IPS DF 19.7 (cell line): ENCODE measurements around the gene DNAH11.
"Not testable (repeated sequence)": the region's sequence is repeated elsewhere in the genome, so short reads cannot be mapped to it uniquely, and the experiment has no call there.

ENCODE experiments used
- DNase-seq: peaks from one replicate; pipeline ENCODE4 v3.0.0-alpha.2; 2013; ENCODE audit warnings: low read depth, low spot score

Gene DNAH11, protein sequence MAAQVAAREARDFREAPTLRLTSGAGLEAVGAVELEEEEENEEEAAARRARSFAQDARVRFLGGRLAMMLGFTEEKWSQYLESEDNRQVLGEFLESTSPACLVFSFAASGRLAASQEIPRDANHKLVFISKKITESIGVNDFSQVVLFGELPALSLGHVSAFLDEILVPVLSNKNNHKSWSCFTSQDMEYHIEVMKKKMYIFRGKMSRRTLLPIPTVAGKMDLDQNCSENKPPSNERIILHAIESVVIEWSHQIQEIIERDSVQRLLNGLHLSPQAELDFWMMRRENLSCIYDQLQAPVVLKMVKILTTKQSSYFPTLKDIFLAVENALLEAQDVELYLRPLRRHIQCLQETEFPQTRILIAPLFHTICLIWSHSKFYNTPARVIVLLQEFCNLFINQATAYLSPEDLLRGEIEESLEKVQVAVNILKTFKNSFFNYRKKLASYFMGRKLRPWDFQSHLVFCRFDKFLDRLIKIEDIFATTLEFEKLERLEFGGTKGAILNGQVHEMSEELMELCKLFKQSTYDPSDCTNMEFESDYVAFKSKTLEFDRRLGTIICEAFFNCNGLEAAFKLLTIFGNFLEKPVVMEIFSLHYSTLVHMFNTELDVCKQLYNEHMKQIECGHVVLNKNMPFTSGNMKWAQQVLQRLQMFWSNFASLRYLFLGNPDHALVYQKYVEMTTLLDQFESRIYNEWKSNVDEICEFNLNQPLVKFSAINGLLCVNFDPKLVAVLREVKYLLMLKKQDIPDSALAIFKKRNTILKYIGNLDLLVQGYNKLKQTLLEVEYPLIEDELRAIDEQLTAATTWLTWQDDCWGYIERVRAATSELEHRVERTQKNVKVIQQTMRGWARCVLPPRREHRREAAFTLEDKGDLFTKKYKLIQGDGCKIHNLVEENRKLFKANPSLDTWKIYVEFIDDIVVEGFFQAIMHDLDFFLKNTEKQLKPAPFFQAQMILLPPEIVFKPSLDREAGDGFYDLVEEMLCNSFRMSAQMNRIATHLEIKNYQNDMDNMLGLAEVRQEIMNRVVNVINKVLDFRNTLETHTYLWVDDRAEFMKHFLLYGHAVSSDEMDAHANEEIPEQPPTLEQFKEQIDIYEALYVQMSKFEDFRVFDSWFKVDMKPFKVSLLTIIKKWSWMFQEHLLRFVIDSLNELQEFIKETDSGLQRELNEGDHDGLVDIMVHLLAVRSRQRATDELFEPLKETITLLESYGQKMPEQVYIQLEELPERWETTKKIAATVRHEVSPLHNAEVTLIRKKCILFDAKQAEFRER (N-terminal part only)

DNA sequence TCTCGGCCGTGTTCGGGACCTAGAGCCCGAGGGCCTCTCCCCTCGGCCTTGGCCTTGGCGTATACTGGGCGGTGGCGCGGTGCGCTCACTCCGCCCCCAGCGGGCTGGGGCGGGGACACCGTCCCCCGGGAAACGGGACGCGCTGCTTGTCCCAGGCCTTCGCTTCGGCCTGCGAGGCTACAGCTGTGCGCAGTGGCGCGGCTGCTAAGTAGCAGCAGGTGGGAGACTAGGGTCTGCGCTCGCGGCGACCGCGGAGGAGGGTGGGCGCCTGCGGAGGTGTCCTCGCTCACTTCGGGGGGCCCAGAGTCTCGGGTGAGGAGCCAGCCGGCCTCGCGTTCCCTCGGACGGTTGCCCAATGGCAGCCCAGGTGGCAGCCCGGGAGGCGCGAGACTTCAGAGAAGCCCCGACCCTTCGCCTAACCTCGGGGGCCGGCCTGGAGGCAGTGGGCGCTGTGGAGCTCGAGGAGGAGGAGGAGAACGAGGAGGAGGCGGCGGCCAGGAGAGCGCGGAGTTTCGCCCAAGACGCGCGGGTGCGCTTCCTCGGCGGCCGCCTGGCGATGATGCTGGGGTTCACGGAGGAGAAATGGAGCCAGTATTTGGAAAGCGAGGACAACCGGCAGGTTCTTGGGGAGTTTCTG is at the start of gene DNAH11:
Gene DNAH11 (plus strand): TSS at position 149 of the 637 bp plus-strand sequence. CDS start 207 bp downstream, at position 356.
- DNase-seq = peak; percentile 35

DNA sequence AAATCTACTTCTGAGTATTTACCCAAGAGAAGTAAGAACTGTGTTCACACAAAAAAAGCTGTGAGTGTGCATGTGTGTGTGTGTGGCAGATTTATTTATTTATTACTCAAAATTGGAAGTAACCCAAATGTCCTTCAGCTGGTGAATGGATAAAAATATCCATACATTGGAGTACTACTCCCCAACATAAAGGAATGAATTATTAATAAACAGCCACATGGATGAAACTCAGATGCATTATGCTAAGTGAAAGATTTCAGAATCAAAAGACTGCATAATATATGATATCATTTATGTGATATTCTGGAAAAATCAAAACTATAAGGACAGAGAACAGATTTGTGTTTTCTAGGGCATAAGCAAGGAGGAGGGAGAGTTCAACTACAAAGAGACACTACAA is 47.1 kb upstream of the DNAH11 start:
- no peak for DNase-seq

DNA sequence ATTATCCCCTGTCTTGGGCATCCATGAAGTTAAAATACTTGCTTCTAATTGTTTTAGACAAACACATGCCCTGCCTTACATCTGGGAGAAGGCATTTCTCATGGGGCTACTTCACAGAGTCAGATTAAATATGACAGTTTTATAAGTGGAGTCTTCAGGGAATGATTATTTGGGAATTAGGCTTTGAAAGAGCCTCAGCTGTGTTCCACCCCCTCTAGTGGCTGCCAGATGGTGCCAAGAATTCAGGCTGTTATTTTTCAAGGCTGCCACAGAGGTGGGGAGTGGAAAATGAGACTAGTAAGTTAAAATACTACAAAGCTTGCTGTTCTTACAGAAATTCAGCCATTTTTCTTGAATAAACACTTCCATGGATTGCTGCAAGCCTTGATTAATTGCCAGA is 45.8 kb upstream of the DNAH11 start:
- no peak for DNase-seq

DNA sequence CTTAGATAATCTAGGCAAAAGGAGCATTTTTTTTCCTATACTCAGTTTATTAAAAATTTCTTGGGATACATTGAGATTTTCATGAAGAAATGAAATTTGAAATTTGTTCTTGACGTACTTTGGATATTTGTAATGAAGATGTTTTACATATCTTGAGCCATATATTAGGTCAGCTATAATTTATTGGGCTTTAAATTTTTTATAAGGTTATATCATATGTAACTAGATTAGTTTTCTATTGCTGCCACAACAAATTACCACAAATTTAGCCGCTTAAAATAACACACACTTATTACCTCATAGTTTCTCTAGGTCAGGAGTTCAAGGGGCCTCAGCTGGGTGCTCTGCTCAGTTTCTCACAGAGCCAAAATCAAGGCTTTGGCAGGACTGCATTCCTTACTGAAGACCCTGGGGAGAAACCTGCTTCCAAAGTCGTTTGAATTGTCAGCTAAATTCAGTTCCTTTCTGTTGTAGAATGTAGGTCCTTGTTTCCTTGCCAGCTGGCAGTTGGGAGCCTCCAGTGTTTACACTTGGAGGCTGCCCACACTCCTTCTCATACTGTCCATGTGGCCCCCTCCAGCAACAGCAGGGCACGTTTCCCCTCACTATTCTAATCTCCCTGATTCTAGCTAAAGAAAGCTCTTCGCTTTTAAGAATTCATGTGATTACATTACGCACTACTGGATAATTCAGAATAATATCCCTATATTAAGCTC is 42.6 kb upstream of the DNAH11 start:
- no peak for DNase-seq

DNA sequence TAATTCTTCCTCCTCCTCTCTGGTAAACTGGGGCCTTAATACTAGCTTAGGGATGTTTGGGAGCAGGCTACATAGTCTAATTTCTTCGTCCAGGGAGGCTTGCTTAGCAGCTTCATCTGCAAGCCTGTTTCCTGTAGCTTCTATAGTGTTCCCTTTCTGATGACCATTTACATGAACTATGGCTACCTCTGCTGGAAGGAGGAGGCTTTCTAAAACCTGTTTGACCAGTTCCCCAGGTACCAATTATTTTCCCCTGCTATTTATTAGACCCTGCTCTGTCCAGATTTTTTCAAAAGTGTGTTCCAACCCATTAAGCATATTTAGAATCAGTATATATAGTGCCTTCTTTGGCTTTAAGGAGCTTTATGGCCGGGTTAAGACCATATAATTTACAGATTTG is 38.8 kb upstream of the DNAH11 start:
- no peak for DNase-seq

DNA sequence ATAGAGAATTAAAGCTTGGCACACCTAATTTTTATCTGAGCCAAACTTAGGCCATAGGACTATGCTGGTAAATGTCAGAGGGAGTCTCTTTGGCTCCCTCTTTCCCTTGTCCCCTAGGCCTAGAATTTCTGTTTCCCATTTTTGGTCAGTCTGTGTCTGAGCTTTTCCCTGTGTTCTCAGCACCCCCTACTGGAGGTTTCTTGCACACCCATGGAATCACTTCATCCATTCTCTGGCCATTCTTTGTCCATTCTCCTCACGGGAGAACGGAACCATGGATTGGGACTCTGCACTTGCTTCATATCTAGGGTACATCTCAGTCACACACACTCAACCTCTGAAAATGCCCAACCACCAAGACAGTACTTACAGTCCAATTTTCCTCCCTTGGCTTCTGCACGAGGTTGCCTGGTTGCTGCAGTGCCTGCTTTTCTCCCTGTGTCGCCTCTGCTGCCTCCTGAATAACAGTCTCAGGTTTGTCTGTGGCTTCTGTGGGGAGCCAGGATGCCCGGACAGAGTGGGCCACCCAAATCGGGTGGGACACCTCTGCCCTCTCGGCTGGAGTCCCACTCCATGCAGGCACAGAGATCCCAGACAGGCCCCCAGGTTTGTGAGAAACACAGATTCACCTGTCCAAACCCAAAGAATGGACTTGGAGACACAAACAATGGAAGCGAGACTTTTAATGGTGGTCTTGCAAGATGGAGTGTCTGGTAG is 35.1 kb upstream of the DNAH11 start:
- peak; percentile 28 for DNase-seq

DNA sequence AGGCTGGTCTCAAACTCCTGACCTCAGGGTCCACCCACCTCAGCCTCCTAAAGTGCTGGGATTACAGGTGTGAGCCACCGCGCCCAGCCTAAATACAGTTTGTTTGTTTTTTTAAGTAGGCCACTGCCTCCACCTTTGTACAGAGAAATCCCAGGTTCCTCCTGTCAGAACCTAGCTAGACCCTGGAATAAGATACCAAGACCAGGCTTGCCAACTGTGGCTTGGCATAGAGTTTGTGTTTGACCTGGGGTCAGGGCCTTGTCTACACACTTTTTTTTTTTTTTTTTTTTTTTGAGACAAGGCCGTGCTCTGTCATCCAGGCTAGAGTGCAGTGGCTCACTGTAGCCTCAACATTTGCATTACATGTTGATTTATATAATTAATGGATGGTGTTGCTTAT is 34.3 kb upstream of the DNAH11 start:
- no peak for DNase-seq

DNA sequence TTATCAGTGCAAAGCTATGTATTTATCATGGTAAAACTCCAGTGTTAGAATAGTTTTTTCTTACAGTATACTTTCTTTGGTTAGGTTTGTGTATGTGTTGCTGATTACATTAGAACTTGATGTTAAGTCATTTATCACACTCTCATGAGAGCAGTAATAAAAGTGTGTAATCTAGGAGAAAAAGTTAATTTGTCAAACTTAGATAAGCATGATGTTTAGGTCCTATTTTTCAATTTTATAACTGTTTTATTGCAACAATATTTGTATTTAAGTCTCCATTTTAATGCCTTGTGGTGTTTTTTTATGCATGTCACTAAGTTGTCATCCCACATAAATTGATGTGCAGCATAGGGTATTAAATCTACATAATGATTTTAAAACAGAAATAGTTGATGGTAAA is 28.8 kb upstream of the DNAH11 start:
- DNase-seq = no peak

DNA sequence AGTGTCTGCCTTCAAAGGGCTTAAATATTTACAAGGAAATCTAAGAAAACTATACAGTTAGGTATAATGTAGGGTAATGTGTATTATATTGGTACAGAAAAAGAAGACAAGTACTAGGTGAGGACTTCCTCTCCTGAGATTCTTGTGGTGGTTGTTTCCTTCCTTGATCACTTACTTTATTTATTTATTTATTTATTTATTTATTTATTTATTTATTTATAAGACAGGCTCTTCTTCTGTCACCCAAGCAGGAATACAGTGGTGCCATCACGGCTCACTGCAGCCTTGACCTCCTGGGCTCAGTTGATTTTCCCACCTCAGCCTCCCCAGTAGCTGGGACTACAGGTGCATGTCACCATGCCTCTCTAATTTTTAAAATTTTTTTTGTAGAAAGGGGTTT is 18.2 kb upstream of the DNAH11 start:
- no peak for DNase-seq

DNA sequence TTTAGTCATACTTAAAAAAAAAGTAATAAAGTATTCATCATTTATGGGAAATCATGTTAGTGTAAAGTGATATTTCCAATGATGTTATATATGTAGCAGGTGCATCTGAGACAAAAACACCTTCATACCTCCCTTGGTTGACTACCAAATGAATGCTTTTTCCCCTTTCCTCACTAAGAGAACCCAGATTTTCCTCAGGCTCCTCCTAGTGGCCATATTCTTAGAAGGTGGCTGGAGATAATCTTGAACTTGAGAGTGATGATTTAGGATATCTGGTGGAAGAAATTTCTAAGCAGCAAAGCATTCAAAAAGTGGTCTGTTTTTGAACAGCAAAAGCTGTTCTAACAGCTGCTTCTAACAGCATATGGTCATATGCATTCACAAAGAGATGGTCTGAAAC is 16.8 kb upstream of the DNAH11 start:
- no peak for DNase-seq

DNA sequence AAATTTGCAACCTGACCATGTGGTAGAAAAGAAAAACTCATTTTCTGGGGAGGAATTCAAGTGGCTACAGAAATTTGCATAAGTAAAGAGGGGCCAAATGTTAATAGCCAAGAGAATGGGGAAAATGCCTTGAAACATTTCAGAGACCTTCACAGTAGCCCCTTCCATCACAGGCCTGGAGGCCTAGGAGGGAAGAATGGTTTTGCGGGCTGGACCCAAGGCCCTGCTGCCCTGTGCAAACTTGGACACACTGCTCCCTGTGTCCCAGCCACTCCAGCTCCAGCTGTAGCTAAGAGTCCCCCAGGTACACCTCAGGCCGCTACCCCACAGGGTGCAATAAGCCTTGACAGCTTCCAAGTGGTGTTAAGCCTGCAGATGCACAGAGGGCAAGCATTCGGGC is 16.4 kb upstream of the DNAH11 start:
- no peak for DNase-seq

DNA sequence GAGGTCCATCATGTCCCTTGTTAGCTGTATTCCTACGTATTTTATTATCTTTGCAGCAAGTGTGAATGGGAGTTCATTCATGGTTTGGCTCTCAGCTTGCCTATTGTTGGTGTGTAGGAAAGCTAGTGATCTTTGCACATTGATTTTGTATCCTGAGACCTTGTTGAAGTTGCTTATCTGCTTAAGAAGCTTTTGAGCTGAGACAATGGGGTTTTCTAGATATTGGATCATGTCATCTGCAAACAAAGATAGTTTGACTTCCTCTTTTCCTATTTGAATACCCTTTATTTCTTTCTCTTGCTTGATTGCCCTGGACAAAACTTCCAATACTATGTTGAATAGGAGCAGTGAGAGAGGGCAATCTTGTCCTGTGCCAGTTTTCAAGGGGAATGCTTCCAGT is 10.4 kb upstream of the DNAH11 start:
- not testable (repeated sequence) for DNase-seq

DNA sequence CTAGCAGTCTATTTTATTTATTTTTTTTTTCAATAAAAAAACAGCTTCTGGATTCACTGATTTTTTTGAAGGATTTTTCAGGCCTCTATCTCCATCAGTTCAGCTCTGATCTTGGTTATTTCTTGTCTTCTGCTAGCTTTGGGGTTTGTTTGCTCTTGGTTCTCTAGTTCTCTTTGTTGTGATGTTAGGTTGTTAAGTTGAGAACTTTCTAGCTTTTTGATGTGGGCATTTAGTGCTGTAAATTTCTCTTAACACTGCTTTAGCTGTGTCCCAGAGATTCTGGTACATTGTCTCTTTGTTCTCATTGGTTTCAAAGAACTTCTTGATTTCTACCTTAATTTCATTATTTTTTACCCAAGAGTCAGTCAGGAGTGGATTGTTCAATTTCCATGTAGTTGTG is 9.2 kb upstream of the DNAH11 start:
- DNase-seq = not testable (repeated sequence)

DNA sequence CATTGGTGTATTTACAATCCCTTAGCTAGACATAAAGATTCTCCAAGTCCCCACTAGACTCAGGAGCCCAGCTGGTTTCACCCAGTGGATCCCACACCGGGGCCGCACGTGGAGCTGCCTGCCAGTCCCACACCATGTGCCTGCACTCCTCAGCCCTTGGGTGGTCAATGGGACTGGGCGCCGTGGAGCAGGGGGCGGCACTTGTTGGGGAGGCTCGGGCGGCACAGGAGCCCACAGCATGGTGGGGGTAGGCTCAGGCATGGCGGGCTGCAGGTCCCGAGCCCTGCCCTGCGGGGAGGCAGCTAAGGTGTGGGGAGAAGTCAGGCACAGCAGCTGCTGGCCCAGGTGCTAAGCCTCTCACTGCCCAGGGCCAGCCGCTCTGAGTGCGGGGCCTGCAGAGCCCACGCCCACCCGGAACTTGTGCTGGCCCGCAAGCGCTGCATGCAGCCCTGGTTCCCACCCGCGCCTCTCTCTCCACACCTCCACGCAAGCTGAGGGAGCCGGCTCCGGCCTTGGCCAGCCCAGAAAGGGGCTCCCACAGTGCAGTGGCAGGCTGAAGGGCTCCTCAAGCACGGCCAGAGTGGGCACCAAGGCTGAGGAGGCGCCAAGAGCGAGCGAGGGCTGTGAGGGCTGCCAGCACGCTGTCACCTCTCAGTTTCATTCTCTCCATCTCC is 6.3 kb upstream of the DNAH11 start:
- not testable (repeated sequence) for DNase-seq

DNA sequence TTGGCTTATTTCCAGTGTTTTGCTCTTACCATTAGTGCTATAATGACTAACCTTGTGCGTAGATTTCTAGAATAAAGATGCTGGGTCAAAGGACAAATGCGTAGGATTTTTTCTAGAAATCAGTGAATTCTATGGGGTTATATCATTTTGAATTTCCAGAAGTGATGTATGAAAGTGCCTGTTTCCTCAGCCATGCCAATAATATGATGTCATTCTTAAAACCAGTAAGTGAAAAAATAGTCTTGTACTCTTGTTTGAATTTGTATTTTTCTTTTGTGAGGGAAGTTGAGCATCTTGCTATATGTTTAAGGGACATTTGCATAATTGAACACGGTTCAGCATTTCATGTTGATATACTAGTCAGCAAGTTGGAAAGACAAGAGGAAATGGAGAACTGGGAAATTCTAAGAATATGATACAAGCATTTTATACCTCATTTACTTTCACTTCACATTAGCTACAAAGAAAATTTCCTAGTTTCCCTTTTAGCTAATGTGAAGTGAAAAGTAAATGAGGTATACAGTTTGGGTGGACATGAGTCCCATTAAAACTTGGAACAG is 3.8 kb upstream of the DNAH11 start:
- DNase-seq = no peak

DNA sequence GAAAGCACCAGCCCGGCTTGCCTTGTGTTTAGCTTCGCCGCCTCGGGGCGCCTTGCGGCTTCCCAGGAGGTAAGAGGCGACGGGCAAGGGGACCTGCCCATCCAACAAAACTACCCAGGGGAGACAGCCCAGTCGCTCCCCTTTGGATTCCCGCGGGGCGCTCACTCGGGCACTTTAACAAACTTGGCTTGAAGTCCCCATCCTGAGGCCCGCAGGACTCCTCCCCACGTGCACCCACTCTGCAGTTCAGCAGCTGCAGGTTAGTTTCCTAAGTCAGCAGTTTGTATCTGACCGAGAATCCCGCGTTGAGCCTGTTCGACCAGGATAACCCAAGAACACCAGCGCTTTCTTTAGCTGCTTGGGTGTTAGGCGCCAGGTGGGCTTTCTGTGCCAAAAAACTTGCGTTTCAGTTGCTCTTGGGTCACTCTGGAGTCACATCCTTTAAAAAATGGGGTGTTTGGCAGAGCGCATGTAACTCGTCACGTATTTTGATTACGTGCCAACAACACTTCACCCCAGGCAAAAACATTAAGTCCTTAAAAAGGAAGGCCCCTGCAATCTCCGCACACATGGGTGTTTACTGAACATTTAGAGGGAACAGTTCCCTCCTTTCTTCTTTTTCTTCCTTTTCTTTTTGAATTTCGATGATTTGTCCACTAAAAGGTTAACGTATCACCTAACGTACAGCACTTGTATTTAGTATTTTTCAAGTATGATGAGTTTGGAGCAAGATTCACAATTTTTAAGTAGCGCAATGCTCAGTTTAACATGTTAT is 876 bp downstream of the DNAH11 start:
- DNase-seq = peak; percentile 15

DNA sequence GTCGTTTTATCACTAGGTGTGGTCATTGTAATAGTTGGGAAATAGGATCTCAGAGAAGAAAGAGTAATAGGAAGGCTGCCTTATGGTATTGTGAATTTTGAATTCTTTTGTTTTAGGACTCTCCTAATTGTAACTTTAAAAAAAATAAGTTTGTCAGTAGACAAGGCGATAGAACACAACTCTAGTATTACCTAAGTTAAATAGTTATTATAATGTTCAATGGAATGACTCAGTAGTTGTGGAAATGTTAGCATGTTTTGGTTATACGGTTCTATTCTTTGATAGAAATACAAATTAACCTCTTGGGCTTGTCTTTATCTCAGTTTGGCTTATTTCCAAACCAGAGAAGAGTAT is 1.4 kb downstream of the DNAH11 start:
- no peak for DNase-seq

DNA sequence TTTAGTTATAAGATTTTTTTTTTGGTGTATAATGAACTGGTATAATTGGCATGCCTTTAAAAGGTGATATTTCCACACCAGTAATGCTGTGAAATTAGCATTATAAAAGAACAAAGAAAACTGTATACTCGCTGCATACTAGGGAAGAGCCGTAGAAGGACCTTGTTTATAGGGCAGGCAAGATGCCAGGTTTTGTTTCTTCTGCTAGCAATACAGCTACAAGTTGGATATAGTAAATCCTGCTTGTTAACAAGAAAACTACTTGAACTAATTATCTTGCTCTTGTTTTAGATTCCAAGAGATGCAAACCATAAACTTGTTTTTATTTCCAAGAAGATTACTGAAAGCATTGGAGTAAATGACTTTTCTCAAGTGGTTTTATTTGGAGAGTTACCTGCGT is 1.9 kb downstream of the DNAH11 start:
- no peak for DNase-seq

DNA sequence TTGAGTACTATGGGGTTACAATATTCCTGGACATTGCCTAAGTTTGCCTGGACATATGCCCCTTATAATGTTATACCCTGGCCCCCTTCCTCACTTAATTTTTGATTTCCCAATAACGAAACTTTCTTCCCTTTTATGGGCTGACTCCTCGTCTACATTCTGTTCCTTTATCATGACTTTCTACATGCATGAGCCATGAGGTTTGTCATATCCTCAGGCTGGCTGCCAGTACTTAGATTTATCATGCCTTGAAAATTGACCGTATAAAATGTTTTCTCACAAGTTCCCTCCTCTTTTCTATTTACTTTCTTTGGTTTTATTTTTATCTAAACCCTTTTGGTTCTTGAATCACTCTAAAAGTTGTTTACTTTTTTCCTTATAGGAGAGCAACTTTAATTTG is 4.7 kb downstream of the DNAH11 start:
- no peak for DNase-seq
